ENCODE measurements around the gene RNF44.

The RNF44 gene

DNA sequence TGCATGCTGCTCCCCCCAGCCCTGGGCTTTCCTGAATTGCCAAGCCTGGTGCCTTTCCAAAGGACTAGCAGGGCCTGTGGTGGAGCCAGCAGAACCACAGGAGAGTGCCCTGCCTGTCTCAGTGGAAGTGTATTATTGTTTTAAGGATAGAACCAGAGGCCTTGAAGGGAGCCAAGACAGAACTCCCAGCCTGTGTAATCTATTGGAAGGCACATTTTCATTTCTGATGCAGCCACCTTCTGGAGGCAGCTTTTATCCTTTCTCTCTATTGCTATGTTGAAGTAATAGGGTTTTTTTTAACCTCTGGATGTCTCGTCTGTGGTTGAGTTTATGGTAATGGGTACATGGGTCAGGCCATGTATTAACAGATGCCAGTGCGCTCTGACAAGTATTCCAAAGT lies 29.3 kb downstream of the RNF44 start:
- DNase-seq = no peak
- no peaks in the 10 kb centered on the region for H3K4me1 ChIP-seq (ENCODE audit: low read length)
- no peak overlapping the region for H3K4me3 ChIP-seq (ENCODE audit: low read length)
- TF ChIP-seq EZH2phosphoT487 (IDR thresholded peaks at IDR 0.05; ENCODE audit: low read length) = no peak
- TF ChIP-seq, protein P1, sequence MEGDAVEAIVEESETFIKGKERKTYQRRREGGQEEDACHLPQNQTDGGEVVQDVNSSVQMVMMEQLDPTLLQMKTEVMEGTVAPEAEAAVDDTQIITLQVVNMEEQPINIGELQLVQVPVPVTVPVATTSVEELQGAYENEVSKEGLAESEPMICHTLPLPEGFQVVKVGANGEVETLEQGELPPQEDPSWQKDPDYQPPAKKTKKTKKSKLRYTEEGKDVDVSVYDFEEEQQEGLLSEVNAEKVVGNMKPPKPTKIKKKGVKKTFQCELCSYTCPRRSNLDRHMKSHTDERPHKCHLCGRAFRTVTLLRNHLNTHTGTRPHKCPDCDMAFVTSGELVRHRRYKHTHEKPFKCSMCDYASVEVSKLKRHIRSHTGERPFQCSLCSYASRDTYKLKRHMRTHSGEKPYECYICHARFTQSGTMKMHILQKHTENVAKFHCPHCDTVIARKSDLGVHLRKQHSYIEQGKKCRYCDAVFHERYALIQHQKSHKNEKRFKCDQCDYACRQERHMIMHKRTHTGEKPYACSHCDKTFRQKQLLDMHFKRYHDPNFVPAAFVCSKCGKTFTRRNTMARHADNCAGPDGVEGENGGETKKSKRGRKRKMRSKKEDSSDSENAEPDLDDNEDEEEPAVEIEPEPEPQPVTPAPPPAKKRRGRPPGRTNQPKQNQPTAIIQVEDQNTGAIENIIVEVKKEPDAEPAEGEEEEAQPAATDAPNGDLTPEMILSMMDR (IDR thresholded peaks at IDR 0.05; ENCODE audit: low read length) = no peak
- TF ChIP-seq EZH2 (optimal IDR thresholded peaks at IDR 0.05; ENCODE audit: low read depth, low read length) = no peak
- H2AFZ ChIP-seq (ENCODE audit: low read length) = no peak overlapping the region
- H3K4me2 ChIP-seq (ENCODE audit: low read depth, low read length) = no peak overlapping the region
- H3K9me2 ChIP-seq (replicated peaks; ENCODE audit: insufficient read depth, low read length) = no peaks in the 10 kb centered on the region
- no peaks in the 10 kb centered on the region for H3K27me3 ChIP-seq (replicated peaks; ENCODE audit: insufficient read depth, low read length)
- H3K9ac ChIP-seq (ENCODE audit: low read length) = no peak overlapping the region
- H3K9me3 ChIP-seq (replicated peaks; ENCODE audit: insufficient read depth, low read length) = no peaks in the 10 kb centered on the region
- no peaks in the 10 kb centered on the region for H3F3A ChIP-seq (ENCODE audit: insufficient read depth, low read length)
- H3K27ac ChIP-seq (ENCODE audit: low read length) = no peak overlapping the region
- H3K36me3 ChIP-seq (replicated peaks; ENCODE audit: insufficient read depth, low read length) = peaks cover 2% of the 10 kb centered on the region; the same call in 1 of the 2 replicates
- H3K79me2 ChIP-seq (ENCODE audit: low read length) = no peaks in the 10 kb centered on the region
- H4K20me1 ChIP-seq (ENCODE audit: insufficient read depth, low read length) = no peaks in the 10 kb centered on the region

DNA sequence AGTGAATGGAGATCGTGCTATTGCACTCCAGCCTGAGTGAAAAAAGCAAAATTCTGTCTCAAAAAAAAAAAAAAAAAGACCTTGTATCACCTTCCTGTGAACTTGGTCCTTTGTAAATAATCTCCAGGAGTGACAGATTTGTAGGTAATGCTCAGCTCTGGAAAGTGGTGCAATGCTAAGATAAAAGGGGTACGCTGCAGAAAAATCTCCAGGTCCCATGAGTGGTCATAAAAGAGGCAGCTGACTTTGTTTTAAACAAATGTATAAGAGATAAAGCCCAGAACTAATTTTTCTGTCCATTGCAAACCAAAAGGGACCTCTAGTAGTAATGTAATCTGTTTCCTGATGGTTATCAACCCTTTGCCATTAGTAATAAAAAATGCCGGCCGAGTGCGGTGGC lies 33.7 kb downstream of the RNF44 start:
- Histone ChIP-seq H3K9me3 (replicated peaks; ENCODE audit: insufficient read depth, low read length) (no peaks in the 10 kb centered on the region), H3K36me3 (replicated peaks; ENCODE audit: insufficient read depth, low read length) (no peaks in the 10 kb centered on the region; the same call in 1 of the 2 replicates), H3K4me2 (ENCODE audit: low read depth, low read length) (no peak overlapping the region), H4K20me1 (ENCODE audit: insufficient read depth, low read length) (no peaks in the 10 kb centered on the region), H3K27me3 (replicated peaks; ENCODE audit: insufficient read depth, low read length) (no peaks in the 10 kb centered on the region), H3K4me3 (ENCODE audit: low read length) (no peak overlapping the region), H2AFZ (ENCODE audit: low read length) (no peak overlapping the region), H3K9me2 (replicated peaks; ENCODE audit: insufficient read depth, low read length) (no peaks in the 10 kb centered on the region), H3F3A (ENCODE audit: insufficient read depth, low read length) (no peaks in the 10 kb centered on the region), H3K79me2 (ENCODE audit: low read length) (no peaks in the 10 kb centered on the region), H3K9ac (ENCODE audit: low read length) (no peak overlapping the region), H3K4me1 (ENCODE audit: low read length) (no peaks in the 10 kb centered on the region), H3K27ac (ENCODE audit: low read length) (no peak overlapping the region)
- no peak for TF ChIP-seq EZH2phosphoT487 (IDR thresholded peaks at IDR 0.05; ENCODE audit: low read length)
- TF ChIP-seq, protein P1 (IDR thresholded peaks at IDR 0.05; ENCODE audit: low read length) = no peak
- no peak for TF ChIP-seq EZH2 (optimal IDR thresholded peaks at IDR 0.05; ENCODE audit: low read depth, low read length)
- DNase-seq = no peak

DNA sequence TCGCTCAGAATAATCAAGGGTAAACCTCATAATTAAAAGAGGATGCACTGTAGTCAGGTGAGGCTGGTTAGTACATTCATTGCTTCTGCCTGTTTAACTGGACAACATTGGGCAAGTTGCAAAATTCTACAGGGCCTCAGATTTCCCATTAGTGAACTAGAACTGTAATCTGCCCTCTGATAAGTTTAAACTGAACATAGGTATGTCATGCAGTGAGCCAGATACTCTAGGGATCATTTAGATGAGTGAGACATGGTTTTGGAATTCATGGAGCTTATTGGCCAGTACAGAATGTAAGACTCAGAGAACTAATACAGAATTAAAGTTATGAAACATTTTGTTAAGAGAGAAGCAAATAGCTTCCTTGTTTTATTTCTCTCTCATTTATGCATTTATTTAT lies 35.9 kb downstream of the RNF44 start:
- Histone ChIP-seq H3K27ac (ENCODE audit: low read length) (no peak overlapping the region), H3K27me3 (replicated peaks; ENCODE audit: insufficient read depth, low read length) (no peaks in the 10 kb centered on the region), H3F3A (ENCODE audit: insufficient read depth, low read length) (no peaks in the 10 kb centered on the region), H3K36me3 (replicated peaks; ENCODE audit: insufficient read depth, low read length) (peaks cover 4% of the 10 kb centered on the region; the same call in 1 of the 2 replicates), H3K9me2 (replicated peaks; ENCODE audit: insufficient read depth, low read length) (no peaks in the 10 kb centered on the region), H3K79me2 (ENCODE audit: low read length) (no peaks in the 10 kb centered on the region), H3K9ac (ENCODE audit: low read length) (no peak overlapping the region), H3K9me3 (replicated peaks; ENCODE audit: insufficient read depth, low read length) (no peaks in the 10 kb centered on the region), H3K4me1 (ENCODE audit: low read length) (no peaks in the 10 kb centered on the region), H2AFZ (ENCODE audit: low read length) (no peak overlapping the region), H3K4me3 (ENCODE audit: low read length) (no peak overlapping the region), H4K20me1 (ENCODE audit: insufficient read depth, low read length) (no peaks in the 10 kb centered on the region), H3K4me2 (ENCODE audit: low read depth, low read length) (no peak overlapping the region)
- TF ChIP-seq EZH2phosphoT487 (IDR thresholded peaks at IDR 0.05; ENCODE audit: low read length) (no peak), EZH2 (optimal IDR thresholded peaks at IDR 0.05; ENCODE audit: low read depth, low read length) (no peak)
- TF ChIP-seq, protein P1 (IDR thresholded peaks at IDR 0.05; ENCODE audit: low read length) = no peak
- no peak for DNase-seq

Data from MM.1S (cell line).